K562 (cell line): ENCODE measurements around the gene GREB1.
A peak's percentile ranks its signal among the peaks of the same experiment; 100 is the strongest.

Experiments used
- CTCF ChIP-seq, 3 experiments: IDR thresholded peaks in 2 of 3; conservative IDR thresholded peaks in 1 of 3; 2 replicates each; pipeline ENCODE4 v1.5.1; 2011 to 2012; ENCODE audit warnings: low read length in 3 of 3, mild to moderate bottlenecking in 3 of 3, control low read depth in 2 of 3, improper control_type of control experiment in 1 of 3, inconsistent platforms in 1 of 3, low read depth in 1 of 3, mixed read lengths in 1 of 3, moderate library complexity in 1 of 3; ENCODE audit not compliant: insufficient read depth in 2 of 3
- POLR2AphosphoS5 ChIP-seq: IDR thresholded peaks from 2 replicates; pipeline ENCODE4 v1.6.1; 2011; ENCODE audit warnings: mild to moderate bottlenecking, low read depth, low read length, moderate library complexity; ENCODE audit not compliant: control insufficient read depth, insufficient read depth

- TF ChIP-seq POLR2AphosphoS5 (no peak), CTCF (IDR thresholded peaks at IDR 0.05 in 2 of 3, conservative IDR thresholded peaks at IDR 0.05 in 1 of 3; ENCODE audit: insufficient read depth in 2 of 3, low read depth in 1 of 3, low read length in 3 of 3) (peak; percentile 28; a peak in 4 of 6 replicates)
Observed at GRCh38 chr2:11642972-11643371, 109.1 kb downstream of the GREB1 start.
